HTERT RPE-1 (cell line): ENCODE data around the gene DNAJC5.
"Not testable (repeated sequence)": the region's sequence is repeated elsewhere in the genome, so short reads cannot be mapped to it uniquely, and the experiment has no call there.

Experiments used
- in situ Hi-C: fragments of 300-500 bp; cut with MboI; formaldehyde crosslinking; loops from 4 replicates; pipeline ENCODE4 v1.14.3; 2020; ENCODE audit warnings: low sequenced_read_pairs

The DNAJC5 gene, protein sequence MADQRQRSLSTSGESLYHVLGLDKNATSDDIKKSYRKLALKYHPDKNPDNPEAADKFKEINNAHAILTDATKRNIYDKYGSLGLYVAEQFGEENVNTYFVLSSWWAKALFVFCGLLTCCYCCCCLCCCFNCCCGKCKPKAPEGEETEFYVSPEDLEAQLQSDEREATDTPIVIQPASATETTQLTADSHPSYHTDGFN

GRCh38 chr20:63894358-63895201 lies at the start of gene DNAJC5:
Gene DNAJC5, plus strand, starts transcription at chr20:63895126. Its CDS starts 33,220 bp downstream, at chr20:63928346.
- in situ Hi-C loops = no loop called here

DNA sequence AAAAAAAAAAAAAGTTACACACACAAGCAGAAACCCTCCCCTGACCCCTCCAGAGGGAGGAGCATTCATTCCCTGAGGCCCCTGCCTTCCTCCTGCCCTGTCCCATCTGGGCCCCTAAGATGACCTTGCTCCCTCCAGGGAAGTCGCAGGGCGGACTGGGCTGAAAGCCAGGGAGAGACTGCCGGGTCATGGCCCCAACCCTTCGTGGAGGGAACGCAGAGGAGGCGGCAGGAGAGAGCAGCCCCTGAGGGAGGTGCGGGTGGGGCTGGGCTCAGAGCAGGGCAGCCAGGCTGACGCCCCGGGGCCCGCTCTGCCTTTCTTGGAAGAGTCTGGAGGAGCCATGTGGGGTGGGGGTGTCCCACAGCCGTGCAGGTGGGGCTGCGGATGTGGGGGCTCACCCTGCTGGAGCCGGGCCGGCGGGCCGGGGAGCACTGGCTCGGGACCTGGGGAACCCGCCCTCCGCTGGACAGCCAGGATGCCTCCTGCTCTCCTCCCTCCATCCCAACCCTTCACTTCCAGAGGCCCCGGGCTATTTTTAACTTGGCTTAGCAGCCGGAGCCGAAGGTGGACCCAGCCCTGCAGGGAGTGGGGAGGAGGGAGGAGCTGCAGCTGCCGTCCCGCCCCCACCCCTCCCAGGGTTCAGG lies 48.7 kb upstream of the DNAJC5 start:
- in situ Hi-C loops = no loop called here

GRCh38 chr20:63846888-63847236 lies 48.1 kb upstream of the DNAJC5 start:
- in situ Hi-C loops = no loop called here

DNA sequence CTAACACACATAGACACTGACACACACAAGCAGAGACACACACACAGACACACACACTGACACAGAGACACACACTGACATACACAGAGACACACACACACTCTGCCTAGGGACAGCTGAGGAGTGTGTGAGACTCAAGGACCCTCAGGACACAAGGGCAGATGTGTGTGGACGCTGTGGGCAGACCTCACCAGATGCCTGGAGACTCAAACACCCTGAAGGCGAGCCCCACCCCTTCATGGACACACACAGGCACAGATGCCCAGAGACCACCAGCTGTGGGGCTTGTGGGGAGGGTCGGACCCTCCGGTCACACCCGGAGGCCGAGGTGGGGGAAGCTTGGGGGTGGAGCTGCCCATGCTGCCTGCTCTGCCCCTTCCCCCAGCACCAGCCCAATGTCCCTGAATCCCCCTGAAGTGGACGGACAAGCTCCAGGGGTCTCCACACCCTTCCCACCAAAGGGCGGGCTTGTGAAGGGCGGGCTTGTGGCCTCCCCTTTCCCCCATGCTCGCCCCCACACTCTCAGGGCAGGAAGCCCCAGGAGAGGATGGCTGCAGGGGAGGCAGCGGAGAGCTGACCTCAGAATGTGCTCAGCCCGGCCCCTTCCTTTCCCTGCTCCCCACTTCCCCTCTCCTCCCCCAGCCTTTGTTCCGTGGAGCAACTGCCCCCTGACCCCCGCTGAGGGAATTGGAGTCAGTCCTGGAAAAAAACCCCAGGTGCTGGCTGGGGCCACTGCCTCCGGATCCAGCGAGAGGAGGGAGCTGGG lies 47.5 kb upstream of the DNAJC5 start:
- in situ Hi-C loops = no loop called here

DNA sequence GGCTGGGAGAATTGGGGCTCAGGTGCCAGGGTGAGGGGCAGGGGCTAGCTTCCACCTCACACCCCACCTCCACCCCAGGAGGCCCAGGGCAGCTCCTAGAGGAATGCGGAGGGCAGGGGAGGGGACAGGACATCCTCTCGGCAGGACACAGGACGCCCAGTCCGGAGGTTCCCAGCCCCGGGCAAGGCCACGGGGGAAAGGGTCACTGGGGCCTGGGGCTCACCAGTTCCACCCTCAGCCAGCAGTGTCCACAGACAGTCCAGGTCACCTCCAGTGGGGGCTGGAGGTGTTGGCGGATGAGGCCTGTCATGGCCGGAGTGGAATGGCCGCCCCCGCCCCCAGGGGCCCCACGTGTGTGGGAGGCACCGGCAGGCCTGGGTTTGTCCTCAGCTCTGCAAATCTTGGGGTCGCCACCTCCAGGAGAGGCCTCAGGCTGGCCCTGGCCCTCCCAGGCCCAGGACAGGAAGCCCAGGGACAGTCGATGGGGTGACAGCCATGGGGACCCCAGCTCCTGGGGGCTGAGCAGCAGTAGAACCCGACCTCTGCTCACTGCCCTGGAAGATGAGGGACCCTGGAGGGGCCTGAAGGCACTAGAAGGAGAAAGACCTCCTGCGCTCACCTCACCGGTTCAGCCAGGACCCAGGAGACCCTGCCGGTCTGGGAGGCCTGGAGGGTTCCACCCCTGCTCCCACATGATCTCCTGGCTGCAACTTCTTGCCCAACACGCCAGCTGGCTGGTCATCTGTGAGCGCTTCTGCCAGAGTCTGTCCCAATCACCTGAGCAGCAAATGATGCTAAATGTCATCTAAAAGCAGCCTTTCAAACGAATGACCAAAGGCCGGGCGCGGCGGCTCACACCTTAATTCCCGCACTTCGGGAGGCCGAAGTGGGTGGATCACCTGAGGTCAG lies 46.7 kb upstream of the DNAJC5 start:
- in situ Hi-C loops = no loop called here

DNA sequence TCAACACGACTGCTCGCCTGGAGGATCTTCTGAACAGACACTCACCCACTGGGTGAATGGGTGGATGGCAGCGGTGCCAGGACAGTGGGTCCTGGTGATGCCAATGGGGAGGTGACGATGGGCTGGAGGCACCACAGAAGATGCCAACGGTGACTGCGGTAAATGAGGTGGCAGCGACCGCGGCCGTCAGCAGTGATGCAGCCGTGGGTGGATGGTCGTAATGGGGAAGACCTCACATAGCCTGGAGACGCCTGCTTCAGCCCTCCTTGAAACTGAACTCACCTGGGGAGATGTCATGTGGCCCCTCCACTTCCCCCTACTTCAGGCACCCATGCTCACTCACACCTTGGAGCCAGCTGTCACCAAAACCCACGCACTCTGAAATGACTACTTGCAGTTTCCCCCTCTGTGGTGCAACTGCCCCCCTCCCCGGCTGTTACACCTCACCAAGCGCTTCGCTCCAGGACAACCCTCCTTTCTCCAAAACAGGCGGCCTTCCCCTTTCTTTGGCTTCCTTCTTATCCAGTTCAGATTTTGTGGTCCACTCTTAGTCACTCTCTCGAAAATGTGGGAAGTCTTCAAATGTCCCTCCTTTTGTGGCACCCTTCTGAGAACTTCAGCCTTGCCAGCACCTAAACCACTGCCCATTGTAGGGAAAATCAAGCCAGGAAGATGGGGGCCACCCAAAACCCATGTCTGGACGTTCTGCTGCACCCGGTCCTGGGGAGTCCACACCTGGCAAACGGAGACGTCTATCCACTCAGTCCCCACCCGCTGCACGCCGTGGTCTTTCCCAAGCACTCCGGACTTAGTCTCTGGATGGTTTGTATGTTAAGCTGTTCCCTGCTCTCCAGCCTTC lies 44.0 kb upstream of the DNAJC5 start:
- in situ Hi-C loops = no loop called here

DNA sequence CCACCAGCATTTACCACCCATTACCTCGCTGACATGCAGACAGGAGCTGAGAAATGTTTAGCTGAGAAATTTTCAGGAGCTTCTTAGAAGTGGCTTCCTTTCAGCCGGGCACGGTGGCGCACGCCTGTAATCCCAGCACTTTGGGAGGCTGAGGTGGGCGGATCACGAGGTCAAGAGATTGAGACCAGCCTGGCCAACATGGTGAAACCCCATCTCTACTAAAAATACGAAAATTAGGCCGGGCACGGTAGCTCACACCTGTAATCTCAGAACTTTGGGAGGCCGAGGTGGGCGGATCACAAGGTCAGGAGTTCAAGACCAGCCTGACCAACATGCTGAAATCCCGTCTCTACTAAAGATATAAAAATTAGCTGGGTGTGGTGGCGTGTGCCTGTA lies 43.4 kb upstream of the DNAJC5 start:
- in situ Hi-C loops = not testable (repeated sequence)

DNA sequence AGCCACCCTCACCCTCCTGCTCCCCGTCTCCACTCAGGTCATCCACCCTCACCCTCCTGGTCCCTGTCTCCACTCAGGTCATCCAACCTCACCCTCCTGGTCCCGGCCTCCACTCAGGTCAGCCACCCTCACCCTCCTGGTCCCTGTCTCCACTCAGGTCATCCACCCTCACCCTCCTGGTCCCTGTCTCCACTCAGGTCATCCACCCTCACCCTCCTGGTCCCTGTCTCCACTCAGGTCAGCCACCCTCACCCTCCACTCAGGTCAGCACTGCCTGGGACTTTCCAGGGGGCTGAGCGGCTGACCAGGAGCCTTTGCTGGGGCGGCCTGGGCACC lies 41.2 kb upstream of the DNAJC5 start:
- in situ Hi-C loops = not testable (repeated sequence)

- in situ Hi-C loops = no loop called here
Measured at GRCh38 chr20:63854069-63854765, 40.7 kb upstream of the DNAJC5 start.

DNA sequence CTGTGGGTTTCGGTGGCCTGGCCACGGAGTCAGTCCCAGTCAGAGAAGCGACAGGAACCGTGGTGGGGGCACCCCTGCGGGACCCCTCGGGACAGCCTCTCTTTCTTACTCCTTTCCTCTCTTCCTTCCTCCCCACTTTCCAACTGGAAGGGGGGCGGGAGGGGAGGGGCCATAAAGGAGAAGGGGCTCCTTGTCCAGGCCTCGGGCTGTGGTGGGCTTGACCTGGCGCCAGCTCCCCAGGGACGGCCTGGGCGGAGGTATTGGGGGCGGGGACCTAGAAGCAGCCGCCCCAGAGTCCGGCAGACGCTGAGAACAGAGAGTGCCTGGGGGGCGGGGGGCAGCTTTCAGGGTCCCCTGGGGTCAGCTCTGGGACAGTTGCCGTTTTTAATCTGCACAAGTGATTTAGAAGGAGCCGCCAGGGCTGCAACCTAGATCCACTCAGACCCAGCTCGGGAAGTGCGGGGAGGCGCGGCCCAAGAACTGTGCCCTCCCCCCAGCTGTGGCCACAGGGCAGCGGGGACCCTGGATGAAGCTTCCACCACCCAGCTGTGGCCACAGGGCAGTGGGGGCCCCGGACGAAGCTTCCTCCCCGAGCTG lies 40.1 kb upstream of the DNAJC5 start:
- in situ Hi-C loops = no loop called here

GRCh38 chr20:63855363-63856097 lies 39.4 kb upstream of the DNAJC5 start:
- in situ Hi-C loops = no loop called here

GRCh38 chr20:63856098-63856511 lies 38.8 kb upstream of the DNAJC5 start:
- in situ Hi-C loops = no loop called here

GRCh38 chr20:63857764-63858392 lies 37.0 kb upstream of the DNAJC5 start:
- in situ Hi-C loops = no loop called here

DNA sequence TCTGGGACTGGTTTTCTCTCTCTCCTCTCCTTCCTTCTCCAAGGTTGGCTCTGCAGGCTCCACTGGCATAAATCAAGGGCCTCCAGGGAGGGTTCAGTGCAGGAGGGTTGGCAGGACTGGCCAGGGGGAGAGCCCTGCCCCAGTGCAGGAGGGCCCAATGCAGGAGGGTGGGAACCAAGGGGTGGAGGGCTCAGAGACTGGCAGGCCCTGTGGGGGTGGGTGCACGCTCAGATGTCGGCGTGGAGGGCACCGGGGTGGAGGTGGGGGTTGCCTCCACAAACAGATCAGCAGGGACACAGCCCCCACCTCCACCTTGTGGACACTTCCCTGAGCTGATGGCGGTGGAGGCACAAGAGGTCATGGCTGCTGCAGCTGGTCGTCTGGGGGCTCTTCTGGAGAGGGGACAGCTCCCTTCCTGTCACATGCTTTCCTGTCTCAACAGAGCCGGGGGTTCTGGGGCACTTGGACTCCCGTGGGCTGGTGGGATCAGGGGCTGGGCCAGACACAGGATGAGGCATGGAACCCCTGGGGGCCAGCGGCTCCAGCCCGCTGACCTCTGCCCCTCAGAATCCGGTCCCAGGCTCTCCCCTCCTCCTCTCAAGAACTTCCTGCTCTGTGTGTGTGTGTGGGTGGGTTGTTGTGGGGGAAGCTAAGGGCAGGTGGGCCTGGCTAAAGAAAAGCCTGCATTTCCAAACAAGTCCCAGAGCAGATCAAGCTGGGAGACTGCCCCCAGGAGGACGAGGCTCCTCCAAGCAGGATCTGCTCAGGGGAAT lies 36.3 kb upstream of the DNAJC5 start:
- in situ Hi-C loops = no loop called here

GRCh38 chr20:63859166-63859699 lies 35.7 kb upstream of the DNAJC5 start:
- in situ Hi-C loops = no loop called here

- in situ Hi-C loops = no loop called here
Measured at GRCh38 chr20:63860325-63861051, 34.4 kb upstream of the DNAJC5 start.
